Panc1 (cell line): ENCODE results near the gene TMEM52.

Experiments
- POLR2AphosphoS5 ChIP-seq: IDR thresholded peaks from 2 replicates; pipeline ENCODE4 v1.6.1; 2012; ENCODE audit warnings: mild to moderate bottlenecking, low read depth, low read length, moderate library complexity
- SIN3A ChIP-seq: IDR thresholded peaks from 2 replicates; pipeline ENCODE4 v1.6.1; 2012; ENCODE audit warnings: low read depth, mild to moderate bottlenecking, low read length, moderate library complexity, borderline replicate concordance; ENCODE audit not compliant: insufficient read depth
- TCF7L2 ChIP-seq: IDR thresholded peaks from 2 replicates; pipeline ENCODE4 v1.6.1; 2011; ENCODE audit warnings: mild to moderate bottlenecking, low read depth, low read length, inconsistent platforms
- TF ChIP-seq, protein P1 (sequence below): fragments of 450-650 bp; IDR thresholded peaks from 2 replicates; pipeline ENCODE4 v1.5.1; 2017; ENCODE audit warnings: mild to moderate bottlenecking
- TF ChIP-seq, protein P2 (sequence below), 2 experiments: IDR thresholded peaks; 2 replicates each; pipeline ENCODE4 v1.6.1; 2011 to 2012; ENCODE audit warnings: low read depth in 2 of 2, control low read depth in 1 of 2, low read length in 1 of 2, mild to moderate bottlenecking in 1 of 2, moderate library complexity in 1 of 2; ENCODE audit not compliant: insufficient read depth in 1 of 2

DNA sequence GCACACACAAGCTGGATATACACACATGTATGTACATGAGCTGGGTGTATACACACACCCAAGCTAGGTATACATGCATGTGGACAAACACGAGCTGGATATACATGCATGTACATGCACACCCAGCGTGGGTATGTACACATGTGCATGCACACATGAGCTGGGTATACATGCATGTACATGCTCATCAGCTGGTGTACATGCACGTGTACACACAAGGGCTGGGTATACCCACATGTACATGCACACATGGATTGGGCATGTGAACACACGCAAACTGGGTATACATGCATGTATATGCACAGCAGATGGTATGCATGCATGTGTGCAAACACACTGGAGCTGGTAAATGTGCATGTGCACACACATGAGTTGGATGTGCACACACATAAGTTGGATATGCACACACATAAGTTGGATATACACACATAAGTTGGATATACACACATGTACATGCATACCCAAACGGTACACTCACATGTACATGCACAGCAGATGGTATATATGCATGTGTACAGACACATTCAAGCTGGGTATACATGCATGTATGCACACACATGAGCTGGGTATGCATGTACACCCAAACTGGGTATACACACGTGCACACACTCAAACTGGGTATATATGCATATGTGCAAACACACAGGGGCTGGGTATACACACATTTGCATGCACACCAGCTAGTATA, 20.7 kb downstream of the TMEM52 start:
- TF ChIP-seq POLR2AphosphoS5 (no peak), TCF7L2 (no peak), SIN3A (no peak)
- TF ChIP-seq, protein P1, sequence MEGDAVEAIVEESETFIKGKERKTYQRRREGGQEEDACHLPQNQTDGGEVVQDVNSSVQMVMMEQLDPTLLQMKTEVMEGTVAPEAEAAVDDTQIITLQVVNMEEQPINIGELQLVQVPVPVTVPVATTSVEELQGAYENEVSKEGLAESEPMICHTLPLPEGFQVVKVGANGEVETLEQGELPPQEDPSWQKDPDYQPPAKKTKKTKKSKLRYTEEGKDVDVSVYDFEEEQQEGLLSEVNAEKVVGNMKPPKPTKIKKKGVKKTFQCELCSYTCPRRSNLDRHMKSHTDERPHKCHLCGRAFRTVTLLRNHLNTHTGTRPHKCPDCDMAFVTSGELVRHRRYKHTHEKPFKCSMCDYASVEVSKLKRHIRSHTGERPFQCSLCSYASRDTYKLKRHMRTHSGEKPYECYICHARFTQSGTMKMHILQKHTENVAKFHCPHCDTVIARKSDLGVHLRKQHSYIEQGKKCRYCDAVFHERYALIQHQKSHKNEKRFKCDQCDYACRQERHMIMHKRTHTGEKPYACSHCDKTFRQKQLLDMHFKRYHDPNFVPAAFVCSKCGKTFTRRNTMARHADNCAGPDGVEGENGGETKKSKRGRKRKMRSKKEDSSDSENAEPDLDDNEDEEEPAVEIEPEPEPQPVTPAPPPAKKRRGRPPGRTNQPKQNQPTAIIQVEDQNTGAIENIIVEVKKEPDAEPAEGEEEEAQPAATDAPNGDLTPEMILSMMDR = no peak
- TF ChIP-seq, protein P2, sequence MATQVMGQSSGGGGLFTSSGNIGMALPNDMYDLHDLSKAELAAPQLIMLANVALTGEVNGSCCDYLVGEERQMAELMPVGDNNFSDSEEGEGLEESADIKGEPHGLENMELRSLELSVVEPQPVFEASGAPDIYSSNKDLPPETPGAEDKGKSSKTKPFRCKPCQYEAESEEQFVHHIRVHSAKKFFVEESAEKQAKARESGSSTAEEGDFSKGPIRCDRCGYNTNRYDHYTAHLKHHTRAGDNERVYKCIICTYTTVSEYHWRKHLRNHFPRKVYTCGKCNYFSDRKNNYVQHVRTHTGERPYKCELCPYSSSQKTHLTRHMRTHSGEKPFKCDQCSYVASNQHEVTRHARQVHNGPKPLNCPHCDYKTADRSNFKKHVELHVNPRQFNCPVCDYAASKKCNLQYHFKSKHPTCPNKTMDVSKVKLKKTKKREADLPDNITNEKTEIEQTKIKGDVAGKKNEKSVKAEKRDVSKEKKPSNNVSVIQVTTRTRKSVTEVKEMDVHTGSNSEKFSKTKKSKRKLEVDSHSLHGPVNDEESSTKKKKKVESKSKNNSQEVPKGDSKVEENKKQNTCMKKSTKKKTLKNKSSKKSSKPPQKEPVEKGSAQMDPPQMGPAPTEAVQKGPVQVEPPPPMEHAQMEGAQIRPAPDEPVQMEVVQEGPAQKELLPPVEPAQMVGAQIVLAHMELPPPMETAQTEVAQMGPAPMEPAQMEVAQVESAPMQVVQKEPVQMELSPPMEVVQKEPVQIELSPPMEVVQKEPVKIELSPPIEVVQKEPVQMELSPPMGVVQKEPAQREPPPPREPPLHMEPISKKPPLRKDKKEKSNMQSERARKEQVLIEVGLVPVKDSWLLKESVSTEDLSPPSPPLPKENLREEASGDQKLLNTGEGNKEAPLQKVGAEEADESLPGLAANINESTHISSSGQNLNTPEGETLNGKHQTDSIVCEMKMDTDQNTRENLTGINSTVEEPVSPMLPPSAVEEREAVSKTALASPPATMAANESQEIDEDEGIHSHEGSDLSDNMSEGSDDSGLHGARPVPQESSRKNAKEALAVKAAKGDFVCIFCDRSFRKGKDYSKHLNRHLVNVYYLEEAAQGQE (IDR thresholded peaks at IDR 0.05; ENCODE audit: insufficient read depth in 1 of 2, low read depth in 2 of 2, low read length in 1 of 2) = no peak
